Trophoblast cell (in vitro differentiated cells and primary cell): ENCODE data around the gene STK16.
"Not testable (repeated sequence)": the region's sequence is repeated elsewhere in the genome, so short reads cannot be mapped to it uniquely, and the experiment has no call there.

Experiments used
- DNase-seq, 2 donors: peaks; one replicate each; pipeline ENCODE4 v3.0.0-alpha.2; 2016
- H2AFZ ChIP-seq: 2 replicates; pipeline ENCODE4 v1.6.1; 2013; ENCODE audit warnings: low read length, moderate library complexity, mild to moderate bottlenecking; ENCODE audit not compliant: insufficient read depth, poor library complexity
- H2AK5ac ChIP-seq: 2 replicates; pipeline ENCODE4 v1.6.1; 2013; ENCODE audit warnings: mild to moderate bottlenecking, low read length
- H2BK120ac ChIP-seq: 2 replicates; pipeline ENCODE4 v1.6.1; 2013; ENCODE audit warnings: low read length, mild to moderate bottlenecking, moderate library complexity; ENCODE audit not compliant: insufficient read depth, poor library complexity
- H2BK12ac ChIP-seq: 2 replicates; pipeline ENCODE4 v1.6.1; 2013; ENCODE audit warnings: mild to moderate bottlenecking, low read length, moderate library complexity
- H2BK5ac ChIP-seq: 2 replicates; pipeline ENCODE4 v1.6.1; 2013; ENCODE audit warnings: low read length, low read depth, moderate library complexity, mild to moderate bottlenecking; ENCODE audit not compliant: poor library complexity
- H3K14ac ChIP-seq: 2 replicates; pipeline ENCODE4 v1.6.1; 2013; ENCODE audit warnings: mild to moderate bottlenecking, low read length
- H3K18ac ChIP-seq: 2 replicates; pipeline ENCODE4 v1.6.1; 2013; ENCODE audit warnings: mild to moderate bottlenecking, low read length
- H3K23ac ChIP-seq: 2 replicates; pipeline ENCODE4 v1.6.1; 2013; ENCODE audit warnings: low read length
- H3K27ac ChIP-seq: 2 replicates; pipeline ENCODE4 v1.5.1; 2013; ENCODE audit warnings: low read depth, mild to moderate bottlenecking, inconsistent platforms, low read length, moderate library complexity
- H3K27me3 ChIP-seq: 2 replicates; pipeline ENCODE4 v1.6.1; 2013; ENCODE audit warnings: inconsistent platforms, mild to moderate bottlenecking, low read length, moderate library complexity; ENCODE audit not compliant: insufficient read depth
- H3K36me3 ChIP-seq, 2 experiments: 1 replicate in 1 of 2; 2 replicates in 1 of 2; pipeline ENCODE4 v1.6.1; 2013; ENCODE audit warnings: low read length in 2 of 2, mild to moderate bottlenecking in 2 of 2, moderate library complexity in 1 of 2; ENCODE audit not compliant: insufficient read depth in 2 of 2, control insufficient read depth in 1 of 2
- H3K4ac ChIP-seq: 2 replicates; pipeline ENCODE4 v1.6.1; 2013; ENCODE audit warnings: low read depth, mild to moderate bottlenecking, low read length, moderate library complexity
- H3K4me1 ChIP-seq, 2 experiments: 1 replicate in 1 of 2; 2 replicates in 1 of 2; pipeline ENCODE4 v1.6.1; 2013; ENCODE audit warnings: low read length in 2 of 2, mild to moderate bottlenecking in 2 of 2, moderate library complexity in 1 of 2; ENCODE audit not compliant: insufficient read depth in 2 of 2, control insufficient read depth in 1 of 2
- H3K4me2 ChIP-seq: 2 replicates; pipeline ENCODE4 v1.6.1; 2013; ENCODE audit warnings: inconsistent platforms, mild to moderate bottlenecking, low read length, moderate library complexity
- H3K4me3 ChIP-seq: 2 replicates; pipeline ENCODE4 v1.5.1; 2013; ENCODE audit warnings: mild to moderate bottlenecking, low read depth, low read length, inconsistent platforms
- H3K79me1 ChIP-seq: one replicate; pipeline ENCODE4 v1.6.1; 2013; ENCODE audit warnings: low read length
- H3K79me2 ChIP-seq: 2 replicates; pipeline ENCODE4 v1.6.1; 2013; ENCODE audit warnings: low read length, mild to moderate bottlenecking; ENCODE audit not compliant: control insufficient read depth, insufficient read depth, poor library complexity
- H3K9ac ChIP-seq: 2 replicates; pipeline ENCODE4 v1.6.1; 2013; ENCODE audit warnings: mild to moderate bottlenecking, low read length
- H3K9me3 ChIP-seq: 2 replicates; pipeline ENCODE4 v1.6.1; 2013; ENCODE audit warnings: low read depth, mild to moderate bottlenecking, control low read depth, inconsistent platforms, low read length; ENCODE audit not compliant: insufficient read depth
- H4K12ac ChIP-seq: 2 replicates; pipeline ENCODE4 v1.6.1; 2013; ENCODE audit warnings: low read depth, mild to moderate bottlenecking, low read length, moderate library complexity
- H4K8ac ChIP-seq: 2 replicates; pipeline ENCODE4 v1.6.1; 2013; ENCODE audit warnings: low read depth, mild to moderate bottlenecking, low read length, moderate library complexity
- H4K91ac ChIP-seq: one replicate; pipeline ENCODE4 v1.6.1; 2013; ENCODE audit warnings: low read depth, mild to moderate bottlenecking, low read length, moderate library complexity
- WGBS: extraction: QIAGEN DNeasy Blood & Tissue Kit; methylation state at CpG from one replicate; pipeline ENCODE4 v1.1.7; 2013; ENCODE audit warnings: missing lambda C conversion rate; ENCODE audit not compliant: insufficient read length, insufficient coverage; ENCODE audit errors: extremely low coverage; 5-methylcytosine and 5-hydroxymethylcytosine counted together

The STK16 gene

DNA sequence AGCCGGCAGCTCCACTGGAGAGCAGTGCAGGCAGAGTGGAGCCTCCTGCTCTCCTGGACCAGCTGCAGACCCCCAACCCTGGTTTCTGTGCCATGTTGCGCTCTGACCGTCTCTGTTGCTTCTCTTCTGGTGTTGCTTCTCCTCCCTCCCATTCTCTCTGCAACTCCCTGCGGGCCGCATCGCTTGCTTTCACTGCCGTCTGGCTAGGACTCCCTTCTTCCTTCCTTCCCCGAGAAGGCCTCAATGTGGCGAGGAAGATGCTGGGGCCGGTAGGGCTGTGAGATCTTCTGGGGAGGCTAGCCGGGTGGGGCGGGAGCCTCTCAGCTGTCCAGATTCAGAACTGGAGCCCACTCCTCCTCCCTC lies 40.1 kb downstream of the STK16 start:
- H3K27ac ChIP-seq = no peak overlapping the region
- peaks cover 11% of the 10 kb centered on the region for H3K79me1 ChIP-seq
- no peak overlapping the region for H3K4me2 ChIP-seq
- no peak overlapping the region for H4K8ac ChIP-seq
- H2BK120ac ChIP-seq = no peak overlapping the region
- H4K12ac ChIP-seq = no peak overlapping the region
- peaks cover 14 to 20% of the 10 kb centered on the region in 2 experiments for H3K4me1 ChIP-seq
- H2BK12ac ChIP-seq = no peak overlapping the region
- H2AK5ac ChIP-seq = no peak overlapping the region
- H3K4ac ChIP-seq = no peak overlapping the region
- no CpG with 5 or more reads among the region's 12 CpGs for WGBS
- H3K36me3 ChIP-seq = peaks cover 37 to 50% of the 10 kb centered on the region in 2 experiments
- H4K91ac ChIP-seq = no peak overlapping the region
- no peak overlapping the region for H2AFZ ChIP-seq
- H3K23ac ChIP-seq = no peak overlapping the region
- H3K27me3 ChIP-seq = no peaks in the 10 kb centered on the region
- no peak overlapping the region for H2BK5ac ChIP-seq
- H3K79me2 ChIP-seq = peaks cover 3% of the 10 kb centered on the region
- no peak overlapping the region for H3K18ac ChIP-seq
- no peak overlapping the region for H3K9ac ChIP-seq
- H3K9me3 ChIP-seq = no peaks in the 10 kb centered on the region
- no peak for DNase-seq
- H3K4me3 ChIP-seq = no peak overlapping the region
- H3K14ac ChIP-seq = no peak overlapping the region

DNA sequence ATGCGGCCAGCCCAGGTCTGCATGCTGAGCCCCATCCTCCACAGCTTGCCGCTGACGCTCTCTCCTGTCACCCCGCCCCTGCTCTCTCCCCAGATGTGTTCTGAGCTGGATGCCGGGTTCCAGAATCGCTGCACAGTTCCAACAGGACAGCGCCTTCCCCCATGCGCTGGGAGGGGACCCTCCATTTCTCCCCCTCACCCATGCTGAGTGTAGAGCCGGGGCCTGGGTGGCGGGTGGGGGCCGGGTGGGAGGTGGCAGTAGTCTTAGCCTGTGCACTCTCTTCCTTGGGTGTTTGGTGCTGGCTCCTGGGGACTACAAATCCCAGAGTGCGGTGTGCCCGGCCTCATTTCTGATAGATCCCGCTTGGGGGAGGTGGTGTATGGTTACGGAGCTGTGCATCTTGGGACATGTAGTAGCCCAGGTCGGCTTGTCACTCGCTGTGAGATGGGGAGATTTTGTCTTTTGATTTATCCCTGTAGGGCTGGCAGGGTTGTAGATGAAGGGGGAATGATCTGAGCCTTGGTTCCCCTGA lies 40.7 kb downstream of the STK16 start:
- Histone ChIP-seq H3K4me3 (no peak overlapping the region), H3K79me2 (peaks cover 3% of the 10 kb centered on the region), H2BK12ac (no peak overlapping the region), H3K4ac (no peak overlapping the region), H3K27ac (peak overlapping the region; percentile 49), H2BK5ac (peak overlapping the region; percentile 58), H3K79me1 (peaks cover 11% of the 10 kb centered on the region), H4K91ac (peak overlapping the region; percentile 66), H3K27me3 (no peaks in the 10 kb centered on the region), H3K4me1 (peaks cover 14 to 20% of the 10 kb centered on the region in 2 experiments), H3K9me3 (no peaks in the 10 kb centered on the region), H2BK120ac (no peak overlapping the region), H3K18ac (no peak overlapping the region), H2AK5ac (no peak overlapping the region), H4K12ac (peak overlapping the region; percentile 28), H3K14ac (peak overlapping the region; percentile 63), H4K8ac (peak overlapping the region; percentile 61), H3K9ac (no peak overlapping the region), H2AFZ (no peak overlapping the region), H3K23ac (no peak overlapping the region), H3K4me2 (no peak overlapping the region), H3K36me3 (peaks cover 33 to 46% of the 10 kb centered on the region in 2 experiments)
- DNase-seq = no peak
- WGBS = no CpG with 5 or more reads among the region's 17 CpGs

DNA sequence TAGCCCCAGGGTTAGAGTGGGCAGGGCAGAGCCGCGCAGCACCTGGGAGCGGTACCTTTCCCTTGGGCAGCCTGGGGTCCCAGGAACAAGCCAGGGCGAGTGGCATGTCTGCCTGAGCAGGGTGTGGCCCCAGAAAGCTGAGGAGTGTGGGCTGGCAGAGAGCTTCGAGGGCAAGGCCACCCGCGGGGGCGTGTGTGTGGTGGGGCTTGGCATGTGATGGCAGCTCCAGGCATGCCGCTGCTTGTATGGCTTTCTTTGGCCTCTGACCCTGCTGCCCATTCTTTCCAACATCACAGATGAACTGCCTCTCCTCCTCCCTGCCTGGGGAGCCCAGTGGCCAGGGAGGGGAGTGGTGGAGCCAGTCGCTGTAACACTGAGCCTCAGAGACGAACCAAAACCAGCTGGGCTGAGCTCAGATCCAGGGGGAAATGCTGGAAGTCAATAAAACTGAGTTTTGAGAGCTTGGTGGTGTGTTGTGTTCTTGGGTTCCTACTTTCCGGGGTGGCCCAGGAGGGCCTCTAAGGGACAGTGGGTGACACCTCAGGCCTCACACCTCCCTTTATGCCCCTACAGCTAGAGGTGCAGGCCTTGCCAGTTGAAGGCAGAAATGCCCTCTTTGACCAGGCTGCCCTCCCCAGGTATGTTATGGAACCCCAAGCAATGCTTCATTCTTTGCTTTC lies 41.3 kb downstream of the STK16 start:
- H3K27me3 ChIP-seq = no peaks in the 10 kb centered on the region
- peaks cover 3% of the 10 kb centered on the region for H3K79me2 ChIP-seq
- peak overlapping the region; percentile 85 for H2AK5ac ChIP-seq
- H3K4me2 ChIP-seq = no peak overlapping the region
- H3K27ac ChIP-seq = peak overlapping the region; percentile 49
- H3K4me1 ChIP-seq = peaks cover 14 to 20% of the 10 kb centered on the region in 2 experiments
- H3K18ac ChIP-seq = peak overlapping the region; percentile 48
- peaks cover 29 to 41% of the 10 kb centered on the region in 2 experiments for H3K36me3 ChIP-seq
- peak overlapping the region; percentile 63 for H3K14ac ChIP-seq
- peak overlapping the region; percentile 37 for H2BK12ac ChIP-seq
- H3K23ac ChIP-seq = no peak overlapping the region
- H3K9me3 ChIP-seq = no peaks in the 10 kb centered on the region
- H4K12ac ChIP-seq = peak overlapping the region; percentile 28
- H2AFZ ChIP-seq = peak overlapping the region; percentile 23
- peak overlapping the region; percentile 58 for H2BK5ac ChIP-seq
- H3K79me1 ChIP-seq = peaks cover 11% of the 10 kb centered on the region
- H2BK120ac ChIP-seq = peak overlapping the region; percentile 13
- H4K8ac ChIP-seq = peak overlapping the region; percentile 61
- peak overlapping the region; percentile 66 for H4K91ac ChIP-seq
- DNase-seq = no peak
- peak overlapping the region; percentile 34 for H3K4ac ChIP-seq
- no CpG with 5 or more reads among the region's 12 CpGs for WGBS
- no peak overlapping the region for H3K4me3 ChIP-seq
- H3K9ac ChIP-seq = no peak overlapping the region

DNA sequence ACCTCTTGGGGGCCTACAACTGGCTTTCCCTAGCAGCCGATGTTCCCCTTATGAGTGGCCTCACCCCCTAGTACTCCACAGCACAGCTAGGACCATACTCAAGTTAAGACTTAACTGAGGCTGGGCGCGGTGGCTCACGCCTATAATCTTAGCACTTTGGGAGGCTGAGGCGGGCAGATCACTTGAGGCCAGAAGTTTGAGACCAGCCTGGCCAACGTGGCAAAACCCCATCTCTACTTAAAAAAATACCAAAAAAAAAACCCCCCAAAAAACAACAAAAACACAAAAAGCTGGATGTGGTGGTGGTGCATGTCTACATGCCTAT lies 41.8 kb downstream of the STK16 start:
- H3K18ac ChIP-seq, H2BK5ac ChIP-seq, H2AK5ac ChIP-seq, H3K4ac ChIP-seq, H2AFZ ChIP-seq, H3K27me3 ChIP-seq, H4K12ac ChIP-seq, DNase-seq, H3K9ac ChIP-seq, H3K9me3 ChIP-seq, H3K4me3 ChIP-seq, H4K8ac ChIP-seq, H3K4me2 ChIP-seq, H3K79me2 ChIP-seq, H3K23ac ChIP-seq: not testable (repeated sequence)
- Histone ChIP-seq H3K79me1 (peaks cover 11% of the 10 kb centered on the region), H3K27ac (peak overlapping the region; percentile 78), H3K4me1 (peaks cover 14 to 20% of the 10 kb centered on the region in 2 experiments), H3K14ac (peak overlapping the region; percentile 6), H2BK120ac (peak overlapping the region; percentile 13), H3K36me3 (peaks cover 24 to 36% of the 10 kb centered on the region in 2 experiments), H4K91ac (peak overlapping the region; percentile 66), H2BK12ac (peak overlapping the region; percentile 37)
- no CpG with 5 or more reads among the region's 6 CpGs for WGBS
